ENCODE measurements around the gene MMP28.

Gene MMP28, protein sequence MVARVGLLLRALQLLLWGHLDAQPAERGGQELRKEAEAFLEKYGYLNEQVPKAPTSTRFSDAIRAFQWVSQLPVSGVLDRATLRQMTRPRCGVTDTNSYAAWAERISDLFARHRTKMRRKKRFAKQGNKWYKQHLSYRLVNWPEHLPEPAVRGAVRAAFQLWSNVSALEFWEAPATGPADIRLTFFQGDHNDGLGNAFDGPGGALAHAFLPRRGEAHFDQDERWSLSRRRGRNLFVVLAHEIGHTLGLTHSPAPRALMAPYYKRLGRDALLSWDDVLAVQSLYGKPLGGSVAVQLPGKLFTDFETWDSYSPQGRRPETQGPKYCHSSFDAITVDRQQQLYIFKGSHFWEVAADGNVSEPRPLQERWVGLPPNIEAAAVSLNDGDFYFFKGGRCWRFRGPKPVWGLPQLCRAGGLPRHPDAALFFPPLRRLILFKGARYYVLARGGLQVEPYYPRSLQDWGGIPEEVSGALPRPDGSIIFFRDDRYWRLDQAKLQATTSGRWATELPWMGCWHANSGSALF

DNA sequence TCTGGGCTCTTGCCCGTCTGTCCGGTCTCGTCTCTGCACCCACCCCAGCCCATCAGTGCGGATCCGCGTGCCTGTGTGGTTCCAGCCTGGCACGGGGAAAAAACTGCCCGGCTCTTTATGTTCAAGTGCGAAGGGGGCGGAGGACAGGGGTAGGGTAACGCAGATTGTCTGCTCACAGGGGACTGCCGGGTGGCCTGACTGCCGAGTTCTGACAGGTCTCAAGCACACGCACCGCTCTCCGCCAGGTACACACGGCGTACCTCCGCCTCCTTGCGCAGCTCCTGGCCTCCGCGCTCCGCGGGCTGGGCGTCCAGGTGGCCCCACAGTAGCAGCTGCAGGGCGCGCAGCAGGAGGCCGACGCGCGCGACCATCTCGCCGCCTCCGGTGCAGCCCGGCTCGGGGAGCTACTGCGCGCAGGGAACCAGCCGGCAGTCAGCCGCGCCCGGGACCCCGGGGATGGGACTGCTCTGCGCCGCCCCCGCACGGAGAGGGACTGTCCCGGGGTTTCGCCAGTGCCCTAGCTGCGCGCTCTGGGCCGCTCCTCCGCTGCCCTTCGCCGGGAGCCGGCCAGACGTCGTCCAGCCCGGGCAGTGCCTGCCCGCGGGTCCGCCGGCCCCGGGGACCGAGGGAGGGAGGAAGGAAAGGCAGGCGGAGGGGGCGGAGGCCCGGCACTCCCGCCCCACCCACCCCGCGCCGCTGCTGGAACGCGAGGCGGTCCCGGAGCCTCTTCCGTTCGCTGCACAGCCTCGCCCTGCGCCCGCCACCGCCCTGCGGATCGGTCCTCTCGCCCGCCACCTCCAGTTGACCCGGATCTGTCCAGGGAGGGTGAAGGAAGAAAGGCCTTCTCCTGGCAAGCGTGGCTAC lies at the start of gene MMP28:
MMP28 (minus strand) TSS at position 635 of the 864 bp plus-strand sequence; CDS start at position 371, 264 bp downstream.
- DNase-seq = no peak

DNA sequence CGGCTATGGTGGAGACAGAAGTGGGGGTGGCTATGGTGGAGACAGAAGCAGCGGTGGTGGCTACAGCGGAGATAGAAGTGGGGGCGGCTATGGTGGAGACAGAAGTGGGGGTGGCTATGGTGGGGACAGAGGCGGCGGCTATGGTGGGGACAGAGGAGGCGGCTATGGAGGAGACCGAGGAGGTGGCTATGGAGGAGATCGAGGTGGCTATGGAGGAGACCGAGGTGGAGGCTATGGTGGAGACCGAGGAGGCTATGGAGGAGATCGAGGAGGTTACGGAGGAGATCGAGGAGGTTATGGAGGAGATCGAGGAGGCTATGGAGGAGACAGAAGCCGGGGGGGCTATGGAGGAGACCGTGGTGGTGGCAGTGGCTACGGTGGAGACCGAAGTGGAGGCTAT lies 49.1 kb upstream of the MMP28 start:
- DNase-seq = no peak

DNA sequence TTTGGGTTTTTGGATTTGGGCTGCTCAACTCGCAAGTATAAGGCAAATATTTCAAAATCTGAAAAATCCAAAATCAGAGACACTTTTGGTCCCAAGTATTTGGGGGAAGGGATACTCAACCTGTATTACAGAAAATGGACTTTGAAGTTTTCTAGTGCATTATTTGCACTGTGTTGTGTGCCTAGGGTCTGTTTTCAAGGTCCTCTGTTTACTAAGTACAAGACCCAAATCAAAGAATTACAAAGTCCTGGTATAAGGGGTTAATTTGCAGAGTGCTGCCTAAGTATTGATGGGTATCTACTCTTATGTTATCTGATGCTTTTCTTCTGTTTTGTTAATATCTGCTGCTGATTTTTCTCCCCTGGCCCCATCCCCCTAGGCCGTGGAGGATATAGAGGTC lies 48.3 kb upstream of the MMP28 start:
- DNase-seq = no peak

DNA sequence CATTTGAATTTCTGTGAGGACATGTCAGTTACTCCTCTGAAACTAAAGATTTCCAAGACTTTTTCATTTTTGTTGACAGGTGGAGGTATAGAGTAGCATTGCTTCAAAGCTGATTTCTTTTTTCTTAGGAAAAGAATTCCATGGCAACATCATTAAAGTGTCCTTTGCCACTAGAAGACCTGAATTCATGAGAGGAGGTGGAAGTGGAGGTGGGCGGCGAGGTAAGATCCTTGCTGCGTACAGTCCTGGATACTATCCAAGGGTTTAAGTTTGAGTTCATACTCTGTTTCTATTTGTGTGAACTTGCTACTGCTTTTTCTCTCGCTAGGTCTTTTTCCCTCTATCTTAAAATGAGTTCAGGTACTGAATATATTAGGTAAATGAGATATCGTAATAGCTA lies 46.8 kb upstream of the MMP28 start:
- DNase-seq = no peak

DNA sequence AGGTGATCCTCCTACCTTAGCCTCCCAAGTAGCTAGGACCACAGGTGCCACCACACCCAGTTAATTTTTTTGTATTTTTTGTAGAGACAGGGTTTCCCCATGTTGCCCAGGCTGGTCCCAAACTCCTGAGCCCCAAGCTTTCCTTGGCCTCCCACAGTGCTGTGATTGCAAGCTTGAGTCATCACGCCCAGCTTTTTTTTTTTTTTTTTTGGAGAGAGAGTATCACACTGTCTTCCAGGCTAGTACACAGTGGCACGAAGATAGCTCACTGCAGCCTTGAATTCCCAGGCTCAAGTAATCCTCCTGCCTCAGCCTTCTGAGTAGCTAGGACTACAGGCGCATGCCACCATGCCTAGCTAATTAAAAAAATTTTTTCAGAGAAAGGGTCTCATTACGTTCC lies 46.1 kb upstream of the MMP28 start:
- no peak for DNase-seq

DNA sequence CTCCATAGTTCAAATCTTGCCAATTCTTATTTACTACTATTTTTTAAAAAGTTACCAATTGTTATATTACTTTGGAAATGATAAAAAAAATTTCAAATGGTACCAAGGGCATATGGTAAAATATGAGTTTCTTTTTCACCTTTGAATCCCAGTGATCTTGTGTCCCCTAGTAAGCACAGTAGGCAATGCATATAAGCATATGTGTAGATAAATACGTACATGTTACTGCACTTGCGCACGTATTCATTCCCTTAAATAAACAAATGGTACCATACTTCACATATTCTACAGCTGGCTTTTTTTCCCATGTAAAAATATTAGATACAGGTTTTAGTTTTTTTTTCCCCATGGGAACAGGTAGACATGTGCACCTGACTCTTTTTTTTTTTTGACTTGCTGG lies 45.7 kb upstream of the MMP28 start:
- no peak for DNase-seq

DNA sequence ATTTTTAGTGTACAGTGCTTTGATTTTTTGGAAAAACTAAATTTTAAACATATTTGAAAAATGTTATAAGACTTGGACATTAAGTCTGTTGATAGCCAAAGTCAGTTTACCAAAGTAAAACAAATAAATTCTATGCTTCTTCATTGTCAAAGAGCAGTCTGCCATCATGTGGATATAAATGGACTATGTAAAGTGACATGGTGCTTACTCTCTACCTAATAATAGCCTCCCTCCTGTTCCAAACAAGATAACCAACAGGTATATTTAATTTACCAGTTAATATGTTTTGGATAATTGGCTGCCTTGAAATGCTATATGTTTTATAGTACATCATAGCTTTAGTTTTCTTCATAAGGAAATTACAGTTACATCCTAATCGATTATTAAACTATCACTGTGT lies 29.8 kb upstream of the MMP28 start:
- no peak for DNase-seq

DNA sequence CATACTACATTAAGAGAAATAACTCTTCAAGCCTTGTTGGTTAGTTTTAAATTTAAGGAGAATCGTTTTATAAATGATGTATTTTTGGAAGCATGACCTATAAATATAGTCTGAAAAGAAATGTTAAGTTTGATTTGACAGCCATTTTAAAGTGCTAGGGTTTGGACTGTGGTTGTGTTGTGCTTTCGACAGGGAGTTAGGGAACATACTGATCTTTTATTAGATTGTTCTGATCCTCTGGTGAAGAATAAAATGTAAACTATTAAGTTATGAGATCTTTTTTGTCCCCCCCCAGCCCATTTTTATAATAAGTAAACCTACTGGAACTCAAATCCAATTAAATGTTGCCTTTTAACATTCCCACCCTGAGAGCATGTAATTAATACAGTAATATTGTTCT lies 25.9 kb upstream of the MMP28 start:
- no peak for DNase-seq

DNA sequence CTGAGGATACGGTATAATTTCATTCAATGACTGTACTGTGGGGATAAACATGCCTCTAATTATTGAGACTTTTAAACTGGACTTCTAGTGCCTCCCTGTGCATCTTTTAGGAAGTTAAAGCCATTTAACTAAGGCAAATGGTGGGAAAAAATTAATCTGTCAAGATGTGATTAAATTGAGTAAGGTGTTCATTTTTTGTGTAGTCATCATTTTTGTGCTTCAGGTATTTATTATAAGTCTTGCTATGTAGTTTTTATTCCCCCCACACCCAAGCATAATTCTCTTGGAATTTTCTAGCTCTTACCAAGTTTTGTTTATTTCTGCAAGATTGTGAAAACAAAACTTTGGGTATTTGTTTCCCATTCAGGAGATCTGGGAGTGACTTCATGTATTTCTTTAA lies 24.0 kb upstream of the MMP28 start:
- no peak for DNase-seq

DNA sequence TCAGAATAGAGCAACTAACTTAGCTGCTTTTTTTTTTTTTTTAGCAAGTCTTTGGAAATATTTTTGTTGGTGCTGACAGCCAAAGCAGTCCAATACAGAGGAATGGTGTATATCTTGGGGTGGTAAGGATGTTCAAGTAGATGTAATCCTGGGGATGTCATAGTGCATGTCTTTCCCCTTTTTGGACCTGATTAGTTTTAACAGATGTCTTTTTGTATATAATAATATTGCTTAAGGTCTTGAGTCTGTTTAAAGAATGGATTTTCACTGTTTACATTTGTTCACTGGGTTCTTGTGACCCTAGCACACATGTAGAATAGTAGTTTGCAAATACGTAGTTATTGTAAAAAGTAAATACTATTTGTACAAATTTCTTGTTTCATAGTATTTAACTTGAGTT lies 21.8 kb upstream of the MMP28 start:
- DNase-seq = no peak

DNA sequence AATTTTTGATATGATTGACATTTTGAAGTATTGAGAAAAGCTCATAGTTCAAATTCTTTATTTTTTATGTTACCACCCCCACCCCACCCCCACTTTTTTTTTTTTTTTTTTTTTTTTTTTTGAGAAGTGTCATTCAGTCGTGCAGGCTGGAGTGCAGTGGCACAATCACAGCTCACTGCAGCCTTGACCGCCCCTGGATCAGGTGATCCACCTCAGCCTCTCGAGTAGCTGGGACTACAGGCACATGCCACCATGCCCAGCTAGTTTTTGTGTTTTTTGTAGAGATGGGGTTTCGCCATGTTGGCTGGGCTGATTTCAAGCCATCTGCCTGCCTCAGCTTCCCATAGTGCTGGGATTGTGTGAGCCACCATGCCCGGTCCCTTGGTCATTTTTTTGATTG lies 21.3 kb upstream of the MMP28 start:
- DNase-seq = no peak

DNA sequence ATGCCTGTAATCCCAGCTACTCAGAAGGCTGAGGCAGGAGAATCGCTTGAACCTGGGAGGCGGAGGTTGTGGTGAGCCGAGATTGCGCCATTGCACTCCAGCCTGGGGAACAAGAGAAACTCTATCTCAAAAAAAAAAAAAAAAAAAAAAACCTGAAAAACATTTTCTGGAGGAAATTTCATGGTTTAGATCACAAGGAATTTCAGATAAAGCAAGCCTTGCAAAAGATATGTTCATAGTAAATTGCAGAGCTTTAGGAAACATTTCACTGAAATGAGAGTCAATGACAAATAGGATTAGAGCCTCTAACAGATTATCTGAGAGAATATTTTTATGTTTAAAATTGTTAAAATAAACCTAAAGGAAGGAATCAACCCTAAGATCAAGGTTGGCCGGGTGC lies 17.0 kb upstream of the MMP28 start:
- DNase-seq = no peak

DNA sequence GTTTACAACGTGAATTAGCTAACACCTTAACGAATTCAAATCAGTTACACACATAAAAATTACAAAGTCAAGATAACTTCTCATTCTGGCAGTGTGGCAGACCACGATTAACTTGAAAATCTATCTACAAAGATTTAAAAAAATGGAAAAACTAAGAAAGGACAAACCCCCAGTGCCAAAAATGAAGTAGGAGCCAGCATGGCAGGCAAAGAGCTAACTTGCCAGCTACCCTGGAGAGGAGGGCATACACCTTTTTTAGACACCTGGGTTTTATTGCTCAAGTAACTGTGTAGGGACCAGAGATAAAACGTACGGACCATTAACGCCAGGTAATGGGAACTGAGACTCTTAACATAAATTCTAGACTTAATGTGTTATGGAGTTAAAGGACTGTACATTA lies 16.3 kb upstream of the MMP28 start:
- no peak for DNase-seq

DNA sequence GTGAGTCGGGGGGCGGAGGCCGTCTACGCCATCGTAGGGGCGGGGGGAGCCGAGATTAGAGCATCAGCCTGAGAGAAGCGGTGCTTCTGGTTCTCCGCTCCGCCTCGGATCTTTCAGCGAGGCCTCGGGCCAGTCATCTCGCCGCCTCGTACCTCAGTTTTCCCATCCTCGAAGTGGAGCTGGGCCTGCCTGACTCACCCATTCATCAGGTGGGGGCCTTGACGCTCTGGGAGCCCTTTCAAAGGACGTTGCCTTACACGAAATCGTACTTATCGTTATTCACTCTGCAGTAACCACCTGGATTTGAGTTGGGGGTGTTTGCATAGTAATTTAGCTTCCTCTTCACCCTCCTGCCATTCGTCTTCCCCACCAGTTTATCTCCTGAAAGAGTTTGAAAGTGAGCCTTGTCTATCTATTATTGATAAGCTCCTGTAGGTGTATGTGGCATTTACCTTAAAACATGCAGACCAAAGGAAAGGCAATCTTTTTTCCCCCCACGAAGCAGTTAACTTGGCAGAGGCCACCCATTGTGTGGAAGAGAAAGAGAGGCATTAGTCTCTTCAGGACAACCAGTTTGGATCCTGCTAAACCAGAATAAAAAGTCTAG lies 14.5 kb upstream of the MMP28 start:
- DNase-seq = no peak

DNA sequence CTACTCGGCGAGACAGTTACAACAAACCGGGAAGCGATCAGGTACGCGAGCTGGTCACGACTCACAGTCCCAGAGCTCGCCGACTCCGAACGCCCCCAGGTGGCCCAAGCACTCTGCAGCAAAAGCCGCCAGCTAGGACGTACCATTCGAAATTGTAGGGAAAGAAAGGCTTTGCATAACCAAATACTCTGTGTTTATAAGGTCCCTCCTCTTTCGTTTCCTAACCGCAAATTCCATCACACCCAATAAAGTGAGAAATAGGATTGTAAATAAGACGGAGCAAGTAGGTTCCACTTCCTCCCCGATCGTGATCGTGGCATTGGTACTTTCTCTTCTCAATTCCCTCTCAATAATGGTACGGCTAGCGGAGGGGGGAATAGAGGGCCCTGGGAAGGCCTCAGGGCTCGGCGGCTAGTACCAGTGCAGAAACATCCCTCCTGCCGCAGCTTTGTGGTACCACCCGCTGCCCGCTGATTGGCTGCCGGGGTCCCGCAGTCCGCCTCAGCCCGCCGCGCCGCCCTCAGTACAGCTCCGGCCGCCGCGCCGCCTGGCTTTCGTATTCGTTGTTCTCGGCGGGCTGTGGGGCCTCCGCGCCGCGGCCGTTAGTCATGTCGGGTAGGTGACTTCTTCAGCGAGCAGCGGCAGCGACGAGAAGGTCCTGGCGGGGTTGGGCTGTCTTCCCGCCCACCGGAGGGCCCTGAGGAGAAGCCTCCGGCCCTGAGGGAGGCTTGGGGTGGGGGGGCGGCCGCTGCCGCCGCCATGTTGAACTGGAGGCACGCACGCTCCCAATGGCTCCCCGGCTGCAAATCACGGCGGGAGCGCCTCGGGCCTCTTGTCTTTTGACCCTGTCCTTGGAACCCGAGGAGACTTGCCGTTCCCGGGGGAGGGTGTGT lies 13.8 kb upstream of the MMP28 start, which contains the start of gene TAF15:
TAF15 (plus strand) TSS at position 523 of the 893 bp plus-strand sequence; CDS start at position 609, 86 bp downstream.
- peak; percentile 99 to 100 for DNase-seq

DNA sequence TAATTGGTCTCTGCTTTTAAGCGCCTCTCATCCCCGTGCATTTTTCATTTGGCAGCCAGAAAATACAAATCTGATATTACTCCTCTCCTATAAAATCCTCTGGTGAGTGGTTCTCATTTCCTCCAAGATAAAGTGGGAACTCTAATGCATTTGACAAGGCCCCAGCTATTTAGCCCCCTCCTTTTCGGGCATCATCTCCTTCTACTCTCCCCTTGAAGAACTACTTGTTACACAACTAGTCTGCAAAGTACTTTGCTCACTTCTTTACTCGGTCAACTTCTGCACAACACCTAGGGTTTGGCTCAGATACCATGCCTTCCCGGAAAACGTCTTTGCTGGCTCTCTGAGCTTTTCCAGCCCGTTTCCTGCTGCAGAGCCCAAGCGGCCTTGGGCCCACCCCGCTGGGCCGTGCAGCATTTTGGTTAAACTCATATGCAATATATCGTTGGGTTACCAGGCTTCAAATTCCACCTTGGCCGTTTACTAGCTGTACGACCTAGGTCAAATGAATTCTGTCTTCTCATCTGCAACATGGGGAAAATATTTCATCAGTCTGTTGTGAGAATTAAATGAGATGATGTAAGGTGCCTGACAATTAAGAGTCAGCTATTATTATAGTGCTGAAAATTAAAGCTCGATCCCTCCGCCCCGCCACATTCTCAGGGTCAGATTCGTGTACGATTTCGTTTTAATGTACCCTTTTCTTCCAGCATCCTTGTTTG lies 13.0 kb upstream of the MMP28 start:
- peak in 1 of 2 experiments; percentile 85 for DNase-seq

DNA sequence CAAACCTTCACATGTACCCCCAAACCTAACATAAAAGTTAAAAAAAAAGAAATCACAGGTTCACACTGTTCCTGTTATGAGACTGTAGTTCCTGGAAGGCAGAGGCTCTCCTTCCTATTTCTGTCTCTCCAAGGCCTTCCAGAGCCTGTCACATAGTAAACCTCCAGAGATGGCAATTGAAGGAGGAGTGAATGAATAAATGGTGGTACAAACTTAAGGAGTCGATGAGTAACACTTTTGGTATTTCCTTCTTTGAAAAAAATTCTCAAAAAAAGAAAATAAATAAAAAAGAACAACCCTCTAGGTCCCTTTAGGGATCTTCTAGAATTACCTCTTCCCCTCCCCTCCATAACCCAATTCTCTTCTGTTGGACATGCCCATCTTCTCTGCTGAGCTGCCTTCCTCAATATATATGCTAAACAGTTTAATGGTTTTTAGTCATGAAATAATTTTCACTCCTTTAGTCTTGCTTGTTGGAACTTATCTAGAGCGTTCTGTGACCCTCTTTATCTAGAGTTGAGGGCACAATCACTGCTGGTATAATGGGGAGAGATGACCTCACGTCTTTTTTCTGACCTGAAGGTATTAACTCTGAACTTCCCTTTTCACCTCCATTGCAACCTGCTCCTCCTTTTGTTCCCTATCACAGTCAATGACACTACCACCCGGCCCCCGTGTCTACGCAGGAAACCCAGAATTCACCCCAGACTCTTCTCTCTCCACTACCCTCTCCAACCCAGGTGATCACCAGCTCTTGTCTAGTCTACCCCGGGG lies 12.1 kb upstream of the MMP28 start:
- DNase-seq = no peak

DNA sequence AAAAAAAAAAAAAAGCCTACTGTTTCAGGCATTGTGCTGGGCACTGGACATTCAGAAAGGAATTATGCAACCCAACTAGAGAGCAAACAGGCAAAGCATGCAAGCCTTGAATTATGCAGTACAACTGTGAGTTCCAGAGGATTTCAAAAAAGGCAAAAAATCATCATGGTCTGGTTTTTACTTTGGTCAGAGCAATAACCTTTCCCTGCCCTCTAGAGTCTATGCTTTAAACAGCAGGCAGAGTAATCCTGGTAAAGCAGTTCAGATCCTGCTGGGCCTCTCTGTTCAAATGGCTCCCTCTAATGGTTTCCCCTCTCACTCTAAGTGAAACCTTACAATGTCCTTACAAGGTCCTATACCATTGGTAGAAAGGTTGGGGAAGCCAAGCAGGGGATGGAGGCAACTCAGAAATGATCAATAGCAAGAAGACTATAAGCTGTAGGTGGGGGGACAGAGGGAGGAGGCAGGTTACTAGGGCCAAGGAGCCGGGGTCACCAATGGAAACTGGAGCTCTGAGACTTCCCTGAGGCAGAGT lies 9.3 kb upstream of the MMP28 start:
- DNase-seq = peak; percentile 98 to 99

DNA sequence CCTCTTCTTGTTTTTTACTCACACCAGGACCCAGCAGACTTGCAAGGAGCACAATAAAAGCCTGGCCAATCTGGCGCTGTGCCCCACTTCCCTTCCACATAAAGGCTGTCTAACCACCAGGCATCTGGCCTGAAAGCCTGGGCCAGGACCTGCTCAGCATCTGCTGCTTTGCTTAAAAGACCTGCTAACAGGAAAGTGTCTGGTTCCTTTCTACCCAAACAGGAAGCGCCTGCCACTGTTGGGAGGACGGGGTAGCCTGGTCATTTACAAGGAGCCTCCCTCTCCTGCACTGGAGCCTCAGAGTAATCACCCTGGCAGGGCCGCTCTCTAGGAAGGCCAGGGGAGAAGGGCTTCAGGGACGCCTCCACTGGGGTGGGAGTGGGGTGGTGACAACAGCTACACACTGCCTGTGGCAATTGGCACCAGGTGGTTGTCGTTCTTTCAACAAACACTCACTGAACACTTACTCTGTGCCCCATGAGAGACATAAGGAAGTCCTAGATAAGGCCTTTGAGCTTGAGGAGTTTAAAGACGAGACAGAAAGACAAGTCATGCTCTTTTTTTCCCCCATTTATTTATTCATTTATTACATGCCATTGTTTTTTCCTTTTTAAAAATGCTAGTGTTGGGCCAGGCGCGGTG lies 6.3 kb upstream of the MMP28 start:
- DNase-seq = peak; percentile 70 to 77

DNA sequence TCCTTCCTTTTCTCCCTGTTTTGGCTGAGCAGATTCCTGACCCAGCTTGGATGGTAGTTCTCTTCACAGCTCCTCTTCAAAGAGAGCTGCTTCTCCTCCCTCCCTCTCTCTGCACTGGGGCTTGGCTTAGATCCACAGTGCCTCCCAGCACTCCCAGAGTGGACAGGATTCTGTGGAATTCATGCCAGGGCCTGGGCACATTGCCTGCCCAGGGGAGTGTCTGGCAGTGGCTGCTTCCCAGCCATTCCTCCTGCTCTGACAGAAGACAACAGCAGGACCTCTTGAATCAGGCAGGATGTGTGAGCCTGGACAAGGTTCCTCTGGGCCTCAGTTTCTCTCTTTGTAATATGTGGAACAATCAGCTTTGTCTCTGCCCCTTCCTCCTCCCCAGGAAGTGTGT lies 4.5 kb upstream of the MMP28 start:
- DNase-seq = no peak

All from AML-193 (cell line).